HL-60 (cell line): Measurements from ENCODE around the gene KLK13.

Experiments used
- DNase-seq, 2 experiments: peaks; one replicate each; pipeline ENCODE4 v3.0.0-alpha.2; 2010 to 2020; ENCODE audit warnings: low read depth in 1 of 2, low spot score in 1 of 2
- H3K27ac ChIP-seq: fragments of 250-450 bp; sonication (Bioruptor Pico); replicated peaks from 2 replicates; pipeline ENCODE4 v1.5.1; 2020; ENCODE audit warnings: mild to moderate bottlenecking, moderate library complexity
- H3K27me3 ChIP-seq: fragments of 250-450 bp; sonication (Bioruptor Pico); 2 replicates; pipeline ENCODE4 v1.5.1; 2021; ENCODE audit warnings: mild to moderate bottlenecking, moderate library complexity; ENCODE audit not compliant: insufficient read depth, poor library complexity, severe bottlenecking
- H3K4me3 ChIP-seq: replicated peaks from 2 replicates; pipeline ENCODE4 v1.5.1; 2011; ENCODE audit warnings: mild to moderate bottlenecking, control low read depth, low read length; ENCODE audit not compliant: insufficient read depth
- CTCF ChIP-seq: IDR thresholded peaks from one replicate; pipeline ENCODE4 v1.5.1; 2011; ENCODE audit warnings: low read length, control low read depth, inconsistent platforms; ENCODE audit not compliant: insufficient read depth
- GABPA ChIP-seq: IDR thresholded peaks from 2 replicates; pipeline ENCODE4 v1.6.1; 2012; ENCODE audit warnings: low read depth
- POLR2AphosphoS5 ChIP-seq: IDR thresholded peaks from 2 replicates; pipeline ENCODE4 v1.6.1; 2012; ENCODE audit warnings: low read depth
- REST ChIP-seq: IDR thresholded peaks from 2 replicates; pipeline ENCODE4 v1.6.1; 2012; ENCODE audit warnings: low read depth; ENCODE audit not compliant: insufficient replicate concordance
- SPI1 ChIP-seq: IDR thresholded peaks from 2 replicates; pipeline ENCODE4 v1.6.1; 2012; ENCODE audit warnings: low read depth, mild to moderate bottlenecking, borderline replicate concordance

The KLK13 gene

GRCh38 chr19:51110666-51110971 is 45.7 kb upstream of the KLK13 start:
- no peak for DNase-seq
- Histone ChIP-seq H3K27me3 (no peaks in the 10 kb centered on the region), H3K27ac (no peak overlapping the region), H3K4me3 (no peak overlapping the region)
- no peak for TF ChIP-seq GABPA
- TF ChIP-seq CTCF, result no peak
- TF ChIP-seq SPI1, result no peak
- no peak for TF ChIP-seq POLR2AphosphoS5
- TF ChIP-seq REST, result no peak

GRCh38 chr19:51108805-51109146 is 43.9 kb upstream of the KLK13 start:
- H3K4me3 ChIP-seq, result peak overlapping the region; percentile 88
- H3K27ac ChIP-seq, result peak overlapping the region; percentile 69
- H3K27me3 ChIP-seq, result no peaks in the 10 kb centered on the region
- DNase-seq, result peak in 1 of 2 experiments; percentile 37
- no peak for TF ChIP-seq GABPA
- no peak for TF ChIP-seq CTCF
- TF ChIP-seq SPI1, result no peak
- no peak for TF ChIP-seq POLR2AphosphoS5
- no peak for TF ChIP-seq REST

- peak; percentile 99 to 100 for DNase-seq
- H3K27me3 ChIP-seq, result no peaks in the 10 kb centered on the region
- peak within 1 kb of the TSS; percentile 69 for H3K27ac ChIP-seq
- peak; percentile 71; the same call in 1 of the 2 replicates for TF ChIP-seq SPI1
- TF ChIP-seq CTCF, result no peak
- peak; percentile 92 for TF ChIP-seq GABPA
- TF ChIP-seq POLR2AphosphoS5, result peak; percentile 78
- H3K4me3 ChIP-seq, result peak within 1 kb of the TSS; percentile 88
Observed at GRCh38 chr19:51108066-51108804, 43.3 kb upstream of the KLK13 start, which contains the start of gene CTU1. Gene CTU1 (minus strand): TSS chr19:51108409. CDS start chr19:51104569, 3,840 bp downstream.
